GM21737 (cell line): ENCODE results near the gene YIF1A.
A peak's percentile ranks its signal among the peaks of the same experiment; 100 is the strongest.

Source experiments
- ATAC-seq: cut with Tn5 transposase; IDR thresholded peaks from one replicate; pipeline ENCODE4 v1.9.1; 2021; ENCODE audit warnings: mild to moderate bottlenecking, moderate library complexity; ENCODE audit not compliant: unreplicated experiment

YIF1A gene, protein sequence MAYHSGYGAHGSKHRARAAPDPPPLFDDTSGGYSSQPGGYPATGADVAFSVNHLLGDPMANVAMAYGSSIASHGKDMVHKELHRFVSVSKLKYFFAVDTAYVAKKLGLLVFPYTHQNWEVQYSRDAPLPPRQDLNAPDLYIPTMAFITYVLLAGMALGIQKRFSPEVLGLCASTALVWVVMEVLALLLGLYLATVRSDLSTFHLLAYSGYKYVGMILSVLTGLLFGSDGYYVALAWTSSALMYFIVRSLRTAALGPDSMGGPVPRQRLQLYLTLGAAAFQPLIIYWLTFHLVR

DNA sequence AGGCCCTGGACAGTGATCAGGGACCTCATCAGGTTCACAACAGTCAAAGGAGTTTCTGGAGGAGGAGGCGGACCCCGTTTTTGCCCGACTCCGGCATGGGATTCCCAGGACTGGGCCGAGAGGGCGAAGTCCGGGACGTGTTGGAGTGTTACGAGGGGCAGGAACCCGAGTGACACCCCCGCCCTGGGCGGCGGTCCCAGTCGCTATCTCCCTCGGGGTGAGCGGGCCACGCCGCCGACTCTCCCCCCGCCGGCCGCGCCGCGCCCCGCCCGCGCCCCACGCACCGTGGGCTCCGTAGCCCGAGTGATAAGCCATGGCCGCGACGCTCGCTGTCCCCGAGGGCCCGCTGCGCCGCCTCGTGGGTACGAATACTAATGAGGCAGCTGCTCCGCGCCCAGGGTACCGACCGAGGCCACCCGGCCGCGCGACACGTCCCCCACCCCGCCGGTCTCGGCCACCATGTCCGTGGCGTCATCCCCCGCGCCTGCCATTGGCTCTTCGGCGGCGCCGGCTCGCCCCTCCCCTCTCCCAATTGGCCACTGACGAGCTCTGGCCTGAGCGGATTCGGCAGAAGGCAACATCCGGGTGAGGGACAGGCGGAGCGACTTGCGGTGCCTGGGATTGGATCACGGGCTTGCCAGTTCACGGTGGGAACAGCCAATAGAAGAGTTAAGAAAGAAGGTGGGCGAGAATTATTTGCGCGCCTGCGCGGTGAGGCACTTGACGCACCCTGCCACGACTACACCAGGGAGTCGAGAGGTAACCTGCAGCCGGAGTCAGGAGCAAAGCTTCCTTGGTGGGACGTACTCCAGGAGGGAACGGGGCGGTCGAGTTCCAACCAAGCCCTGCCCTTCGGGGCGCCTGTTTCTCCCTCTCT is at the start of gene YIF1A:
TSS of gene YIF1A (minus strand) at position 473 of the 877 bp plus-strand sequence. CDS start at position 315, 158 bp downstream.
- ATAC-seq: peak; percentile 88

- ATAC-seq: no peak
Measured at GRCh38 chr11:66337103-66337899, 48.4 kb upstream of the YIF1A start.

- peak; percentile 54 for ATAC-seq
Measured at GRCh38 chr11:66336234-66337102, 47.5 kb upstream of the YIF1A start, which contains the start of gene RIN1. RIN1 (minus strand) TSS chr11:66336434; CDS start chr11:66336402, 32 bp downstream.

GRCh38 chr11:66335531-66336233 is 46.7 kb upstream of the YIF1A start:
- ATAC-seq: no peak

DNA sequence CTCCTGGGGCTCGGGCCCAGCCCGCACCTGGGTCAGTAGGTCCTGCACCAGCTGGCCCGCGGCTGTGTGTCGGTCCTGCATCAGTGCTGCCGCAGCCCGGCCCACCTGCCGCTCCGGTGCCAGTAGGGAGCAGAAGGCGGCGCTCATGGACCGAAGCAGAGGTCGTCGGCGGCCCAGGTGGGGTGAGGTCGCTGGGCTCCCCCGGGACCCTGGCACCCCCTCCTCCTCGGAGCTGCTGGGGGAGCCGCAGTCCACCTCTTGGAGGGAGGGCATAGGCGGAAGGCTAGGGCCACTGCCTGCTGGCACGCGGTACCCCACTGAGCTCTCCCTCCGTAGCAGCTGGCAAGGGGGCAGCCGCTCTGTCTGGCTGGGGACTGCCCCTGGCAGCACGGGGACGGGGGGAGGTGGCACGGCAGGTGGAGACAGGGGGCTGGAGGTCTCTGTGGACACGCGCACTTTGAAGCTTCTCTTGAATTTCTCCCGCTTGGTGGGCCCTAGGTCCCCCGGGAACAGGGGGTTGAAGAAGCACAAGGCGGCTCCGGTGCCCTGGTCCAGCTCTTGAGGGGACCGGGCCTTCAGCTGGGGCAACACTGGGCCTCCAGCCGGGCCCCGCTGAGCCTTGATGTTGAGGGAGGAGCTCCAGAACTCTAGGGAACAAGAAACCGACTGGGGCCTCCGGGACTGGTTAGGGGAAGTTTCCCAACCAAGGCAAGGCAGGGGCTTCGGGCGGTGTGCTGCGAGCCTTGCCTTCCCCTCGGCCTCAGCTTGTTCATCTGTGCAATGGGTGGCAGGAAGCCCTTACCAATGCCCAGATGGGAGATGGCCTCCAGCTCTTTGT is 45.9 kb upstream of the YIF1A start:
- no peak for ATAC-seq

DNA sequence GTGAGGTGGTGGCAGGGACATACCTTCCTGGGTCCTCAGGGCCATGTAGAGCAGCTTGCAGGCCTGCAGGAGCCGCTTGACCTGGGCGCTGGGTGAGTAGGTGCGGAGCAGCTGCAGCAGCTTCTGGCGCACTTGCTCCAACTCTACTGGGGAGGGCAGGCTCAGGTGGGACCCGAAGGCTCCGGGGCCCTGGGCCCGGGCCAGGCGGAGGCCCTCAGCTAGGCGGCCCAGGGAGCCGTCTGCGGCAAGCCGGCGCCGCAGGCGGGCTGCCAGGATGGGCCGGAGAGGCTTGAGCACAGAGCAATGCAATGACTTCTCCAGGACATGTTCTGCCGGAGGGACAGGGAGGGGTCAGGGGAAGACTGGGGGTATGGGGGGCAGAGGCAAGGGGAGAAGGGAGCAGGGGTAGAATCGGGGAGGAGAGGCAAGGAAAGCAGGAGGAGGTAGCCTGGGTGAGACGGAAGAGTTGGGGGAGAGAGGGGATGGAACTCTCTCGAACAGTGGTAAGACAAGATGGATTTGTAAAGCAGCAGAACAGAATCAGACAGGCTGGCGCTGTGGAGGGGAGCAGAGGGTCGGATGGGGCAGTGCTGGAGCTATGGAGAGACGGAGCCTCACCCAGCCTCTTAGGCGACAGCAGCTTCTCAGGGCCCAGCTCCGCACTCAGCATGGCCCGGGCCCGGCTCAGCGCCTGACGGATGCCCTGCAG is 45.1 kb upstream of the YIF1A start:
- no peak for ATAC-seq

GRCh38 chr11:66333220-66333877 is 44.4 kb upstream of the YIF1A start:
- no peak for ATAC-seq

GRCh38 chr11:66332371-66333219 is 43.7 kb upstream of the YIF1A start:
- ATAC-seq: no peak

DNA sequence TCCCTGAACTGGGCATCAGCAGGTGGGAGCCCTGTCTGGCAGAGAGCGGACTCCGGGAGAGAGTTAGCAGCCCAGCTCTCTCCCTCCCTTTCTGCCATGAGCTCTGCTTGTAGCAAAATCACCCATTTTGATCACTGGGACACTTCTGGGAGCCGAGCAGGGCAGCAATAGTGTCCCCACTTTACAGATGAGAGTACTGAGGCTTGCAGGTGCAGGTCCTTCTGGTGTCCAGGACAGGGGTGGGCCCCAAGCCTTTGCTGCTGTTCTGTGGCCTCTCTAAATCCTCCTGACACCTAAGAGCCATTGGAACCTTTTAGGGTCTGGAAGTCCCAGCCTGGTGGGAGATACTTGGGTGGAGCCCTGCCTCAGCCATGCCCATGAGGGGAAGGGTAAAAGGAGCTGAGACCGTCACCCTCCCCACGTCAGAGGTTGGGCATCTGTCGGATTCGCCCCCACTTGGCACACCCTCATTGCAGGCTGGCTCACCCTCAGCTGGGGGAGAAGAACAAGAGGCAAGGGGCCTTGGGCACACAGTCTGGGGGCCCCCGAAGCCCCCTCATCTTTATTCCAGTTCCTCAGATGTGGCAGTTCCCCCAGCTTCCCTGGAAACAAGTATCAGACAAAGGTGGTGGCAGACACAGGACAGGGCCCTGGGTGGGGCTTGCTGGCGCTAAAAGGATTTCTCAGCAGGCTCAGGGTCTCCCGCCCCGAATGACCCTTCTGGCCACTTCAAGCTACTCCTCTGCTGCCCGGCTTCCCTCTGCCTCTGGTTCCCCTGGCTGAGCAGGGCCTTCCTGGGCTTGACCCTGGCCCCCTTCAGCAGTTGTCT is 42.8 kb upstream of the YIF1A start:
- ATAC-seq: no peak

DNA sequence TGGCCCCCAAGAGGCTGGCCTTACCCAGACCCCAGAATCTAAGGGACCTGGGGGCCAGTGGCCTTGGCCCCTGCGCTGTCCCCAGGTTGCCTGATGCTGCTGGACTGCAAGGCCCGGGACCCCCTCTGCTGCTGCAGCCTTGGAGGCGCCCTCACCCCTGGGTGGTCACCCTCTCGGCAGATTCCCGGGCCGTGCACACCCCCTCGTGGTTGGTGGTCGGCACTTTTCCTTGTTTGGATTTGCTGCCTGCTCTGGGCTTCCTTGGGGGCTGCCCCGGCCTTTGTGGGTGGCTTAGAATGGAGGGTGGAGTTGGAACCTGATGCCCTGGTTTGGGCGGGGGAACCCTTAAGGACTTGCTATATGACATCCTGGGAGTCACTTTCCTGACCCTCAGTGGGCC is 42.0 kb upstream of the YIF1A start:
- ATAC-seq: no peak

- ATAC-seq: no peak
Measured at GRCh38 chr11:66329165-66329673, 40.3 kb upstream of the YIF1A start.

- no peak for ATAC-seq
Measured at GRCh38 chr11:66328302-66329144, 39.6 kb upstream of the YIF1A start.

DNA sequence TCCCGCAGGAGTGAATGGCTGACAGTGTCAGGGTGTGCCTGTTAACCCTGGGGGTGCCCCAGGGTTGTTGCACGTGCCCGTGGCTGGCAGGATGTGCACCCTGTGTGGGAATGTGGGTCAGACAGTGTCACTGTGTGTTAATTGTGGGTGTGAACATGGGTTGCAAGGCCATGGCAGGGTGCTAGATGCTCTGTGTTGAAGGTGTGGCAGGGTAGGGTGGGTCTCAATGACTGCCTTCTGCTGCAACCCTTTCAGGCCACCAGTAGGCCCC is 39.0 kb upstream of the YIF1A start:
- ATAC-seq: no peak

GRCh38 chr11:66327171-66328030 is 38.5 kb upstream of the YIF1A start:
- no peak for ATAC-seq
